ENCODE measurements around the gene GJB1. TPM values are rescaled to one million over a fixed set of nuclear protein-coding genes. Genes with fewer than 3 reads are reported as not detected.

Gene GJB1
- polyA plus RNA-seq, 1 donor (not counting 4 experiments of a cell fraction or from before 2014, with no cell fraction given), result not detected

GRCh38 chrX:71225676-71226075, 2.7 kb downstream of the GJB1 start:
- no peaks in the 10 kb centered on the region for H4K20me1 ChIP-seq (ENCODE audit: control insufficient read depth, extremely low read depth, insufficient read depth, low read length)
- no peak overlapping the region for H3K4me2 ChIP-seq (ENCODE audit: control insufficient read depth, extremely low read depth, insufficient read depth, low read depth, low read length)
- no peaks in the 10 kb centered on the region for H3K79me2 ChIP-seq (ENCODE audit: control insufficient read depth, insufficient read depth, low read length)
- no peaks in the 10 kb centered on the region for H3K27me3 ChIP-seq (ENCODE audit: control insufficient read depth, extremely low read depth, insufficient read depth, low read length)
- FAIRE-seq (no peak), DNase-seq (ENCODE audit: low read depth, low spot score) (no peak)
- H3K4me3 ChIP-seq (ENCODE audit: control insufficient read depth in 2 of 3, extremely low read depth in 1 of 3, insufficient read depth in 2 of 3, low read depth in 1 of 3, low read length in 3 of 3), result no peak overlapping the region
- H3K4me1 ChIP-seq (ENCODE audit: control insufficient read depth, extremely low read depth, insufficient read depth, low read length), result no peaks in the 10 kb centered on the region
- no peak overlapping the region for H2AFZ ChIP-seq (ENCODE audit: control insufficient read depth, low read length)
- no peaks in the 10 kb centered on the region for H3K9me3 ChIP-seq (ENCODE audit: control insufficient read depth, low read depth, low read length)
- no peaks in the 10 kb centered on the region for H3K36me3 ChIP-seq (ENCODE audit: control insufficient read depth in 2 of 2, extremely low read depth in 1 of 2, insufficient read depth in 2 of 2, low read length in 2 of 2)
- TF ChIP-seq EZH2 (IDR thresholded peaks at IDR 0.05; ENCODE audit: low read length), result no peak
- TF ChIP-seq, protein P1, sequence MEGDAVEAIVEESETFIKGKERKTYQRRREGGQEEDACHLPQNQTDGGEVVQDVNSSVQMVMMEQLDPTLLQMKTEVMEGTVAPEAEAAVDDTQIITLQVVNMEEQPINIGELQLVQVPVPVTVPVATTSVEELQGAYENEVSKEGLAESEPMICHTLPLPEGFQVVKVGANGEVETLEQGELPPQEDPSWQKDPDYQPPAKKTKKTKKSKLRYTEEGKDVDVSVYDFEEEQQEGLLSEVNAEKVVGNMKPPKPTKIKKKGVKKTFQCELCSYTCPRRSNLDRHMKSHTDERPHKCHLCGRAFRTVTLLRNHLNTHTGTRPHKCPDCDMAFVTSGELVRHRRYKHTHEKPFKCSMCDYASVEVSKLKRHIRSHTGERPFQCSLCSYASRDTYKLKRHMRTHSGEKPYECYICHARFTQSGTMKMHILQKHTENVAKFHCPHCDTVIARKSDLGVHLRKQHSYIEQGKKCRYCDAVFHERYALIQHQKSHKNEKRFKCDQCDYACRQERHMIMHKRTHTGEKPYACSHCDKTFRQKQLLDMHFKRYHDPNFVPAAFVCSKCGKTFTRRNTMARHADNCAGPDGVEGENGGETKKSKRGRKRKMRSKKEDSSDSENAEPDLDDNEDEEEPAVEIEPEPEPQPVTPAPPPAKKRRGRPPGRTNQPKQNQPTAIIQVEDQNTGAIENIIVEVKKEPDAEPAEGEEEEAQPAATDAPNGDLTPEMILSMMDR (optimal IDR thresholded peaks at IDR 0.05 in 1 of 3, IDR thresholded peaks at IDR 0.05 in 1 of 3, conservative IDR thresholded peaks at IDR 0.05 in 1 of 3; ENCODE audit: extremely low read depth in 1 of 3, insufficient read depth in 2 of 3, low read length in 3 of 3), result no peak
- H3K9ac ChIP-seq (ENCODE audit: control insufficient read depth, extremely low read depth, insufficient read depth, low read length), result no peak overlapping the region
- no peaks in the 10 kb centered on the region for H3K9me1 ChIP-seq (ENCODE audit: control insufficient read depth, extremely low read depth, insufficient read depth, low read length)
- dilution Hi-C loops (cut with MboI; ENCODE audit: extremely low pct_ligation_motif_present, low sequenced_read_pairs), result no loop called here
- no peak overlapping the region for H3K27ac ChIP-seq (ENCODE audit: control insufficient read depth, insufficient read depth, low read length)

DNA sequence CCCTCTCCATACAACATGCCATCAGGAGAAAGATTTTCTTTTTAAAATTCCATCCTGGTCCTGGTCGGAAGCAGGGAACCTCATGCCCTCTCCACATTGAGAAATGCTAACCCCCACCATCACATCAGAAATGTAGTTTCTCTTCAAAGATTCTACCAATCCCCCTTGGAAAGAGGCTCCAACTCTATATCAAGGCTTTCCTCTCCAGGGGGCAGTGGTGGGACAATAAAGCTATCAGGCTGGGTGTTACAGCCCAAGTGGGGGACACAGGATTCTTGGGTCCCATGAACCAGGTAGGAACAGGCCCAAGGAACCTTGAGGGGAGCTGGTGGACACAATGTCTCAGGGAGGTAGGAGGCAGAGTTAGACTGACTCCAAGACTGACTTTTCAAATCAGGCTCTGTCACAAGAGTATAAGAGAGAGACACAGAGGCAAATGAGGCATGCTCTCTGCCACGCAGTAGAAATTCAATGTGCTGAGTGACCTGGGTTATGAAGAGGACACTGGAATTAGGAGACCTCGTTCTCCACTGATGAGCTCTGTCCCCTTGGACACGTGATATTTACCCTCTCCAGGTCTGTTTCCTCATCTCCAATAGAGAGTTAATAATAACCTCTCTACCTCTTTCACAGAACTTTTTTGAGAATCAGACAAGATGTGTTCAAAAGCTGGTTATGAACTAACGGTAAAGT, 4.5 kb downstream of the GJB1 start:
- TF ChIP-seq EZH2 (IDR thresholded peaks at IDR 0.05; ENCODE audit: low read length), result no peak
- TF ChIP-seq, protein P1 (optimal IDR thresholded peaks at IDR 0.05 in 1 of 3, IDR thresholded peaks at IDR 0.05 in 1 of 3, conservative IDR thresholded peaks at IDR 0.05 in 1 of 3; ENCODE audit: extremely low read depth in 1 of 3, insufficient read depth in 2 of 3, low read length in 3 of 3), result no peak
- no peak overlapping the region for H2AFZ ChIP-seq (ENCODE audit: control insufficient read depth, low read length)
- H3K4me2 ChIP-seq (ENCODE audit: control insufficient read depth, extremely low read depth, insufficient read depth, low read depth, low read length), result no peak overlapping the region
- no peak overlapping the region for H3K4me3 ChIP-seq (ENCODE audit: control insufficient read depth in 2 of 3, extremely low read depth in 1 of 3, insufficient read depth in 2 of 3, low read depth in 1 of 3, low read length in 3 of 3)
- H3K9me3 ChIP-seq (ENCODE audit: control insufficient read depth, low read depth, low read length), result no peaks in the 10 kb centered on the region
- H3K27ac ChIP-seq (ENCODE audit: control insufficient read depth, insufficient read depth, low read length), result no peak overlapping the region
- H3K4me1 ChIP-seq (ENCODE audit: control insufficient read depth, extremely low read depth, insufficient read depth, low read length), result no peaks in the 10 kb centered on the region
- no peaks in the 10 kb centered on the region for H3K36me3 ChIP-seq (ENCODE audit: control insufficient read depth in 2 of 2, extremely low read depth in 1 of 2, insufficient read depth in 2 of 2, low read length in 2 of 2)
- H4K20me1 ChIP-seq (ENCODE audit: control insufficient read depth, extremely low read depth, insufficient read depth, low read length), result no peaks in the 10 kb centered on the region
- FAIRE-seq (no peak), DNase-seq (ENCODE audit: low read depth, low spot score) (no peak)
- H3K79me2 ChIP-seq (ENCODE audit: control insufficient read depth, insufficient read depth, low read length), result no peaks in the 10 kb centered on the region
- no peak overlapping the region for H3K9ac ChIP-seq (ENCODE audit: control insufficient read depth, extremely low read depth, insufficient read depth, low read length)
- no peaks in the 10 kb centered on the region for H3K9me1 ChIP-seq (ENCODE audit: control insufficient read depth, extremely low read depth, insufficient read depth, low read length)
- dilution Hi-C loops (cut with MboI; ENCODE audit: extremely low pct_ligation_motif_present, low sequenced_read_pairs), result no loop called here
- H3K27me3 ChIP-seq (ENCODE audit: control insufficient read depth, extremely low read depth, insufficient read depth, low read length), result no peaks in the 10 kb centered on the region
